AG09309 (cell line): ENCODE data around the gene ATP6V1F.

ENCODE experiments used
- DNase-seq: peaks from one replicate; pipeline ENCODE4 v3.0.0-alpha.2; 2010; ENCODE audit warnings: low read depth
- H3K4me3 ChIP-seq: 2 replicates; pipeline ENCODE4 v1.5.1; 2011; ENCODE audit warnings: mild to moderate bottlenecking, low read depth, low read length, moderate library complexity; ENCODE audit not compliant: control insufficient read depth
- CTCF ChIP-seq: IDR thresholded peaks from 2 replicates; pipeline ENCODE4 v1.5.1; 2011; ENCODE audit warnings: mild to moderate bottlenecking, low read depth, low read length, inconsistent platforms; ENCODE audit not compliant: insufficient read depth, control insufficient read depth; ENCODE audit errors: missing control alignments

Gene ATP6V1F

GRCh38 chr7:128890306-128891109 lies 27.9 kb downstream of the ATP6V1F start:
- no peak for TF ChIP-seq CTCF
- no peak for DNase-seq
- no peak overlapping the region for H3K4me3 ChIP-seq

GRCh38 chr7:128891110-128891941 lies 28.7 kb downstream of the ATP6V1F start:
- H3K4me3 ChIP-seq: no peak overlapping the region
- no peak for DNase-seq
- TF ChIP-seq CTCF: no peak

- DNase-seq: no peak
- H3K4me3 ChIP-seq: no peak overlapping the region
- TF ChIP-seq CTCF: no peak
Measured at GRCh38 chr7:128891942-128892269, 29.2 kb downstream of the ATP6V1F start.

- no peak for DNase-seq
- H3K4me3 ChIP-seq: no peak overlapping the region
- TF ChIP-seq CTCF: no peak
Measured at GRCh38 chr7:128892521-128893250, 30.0 kb downstream of the ATP6V1F start.

- no peak for TF ChIP-seq CTCF
- DNase-seq: no peak
- no peak overlapping the region for H3K4me3 ChIP-seq
Measured at GRCh38 chr7:128893251-128894100, 30.8 kb downstream of the ATP6V1F start.

- DNase-seq: no peak
- TF ChIP-seq CTCF: no peak
- no peak overlapping the region for H3K4me3 ChIP-seq
Measured at GRCh38 chr7:128894101-128894440, 31.4 kb downstream of the ATP6V1F start.
